ENCODE results near the gene EHD3. TPM values are rescaled to one million over a fixed set of nuclear protein-coding genes. Genes with fewer than 3 reads are reported as not detected.

The EHD3 gene
- polyA plus RNA-seq, 1 experiment = 39.8 TPM

DNA sequence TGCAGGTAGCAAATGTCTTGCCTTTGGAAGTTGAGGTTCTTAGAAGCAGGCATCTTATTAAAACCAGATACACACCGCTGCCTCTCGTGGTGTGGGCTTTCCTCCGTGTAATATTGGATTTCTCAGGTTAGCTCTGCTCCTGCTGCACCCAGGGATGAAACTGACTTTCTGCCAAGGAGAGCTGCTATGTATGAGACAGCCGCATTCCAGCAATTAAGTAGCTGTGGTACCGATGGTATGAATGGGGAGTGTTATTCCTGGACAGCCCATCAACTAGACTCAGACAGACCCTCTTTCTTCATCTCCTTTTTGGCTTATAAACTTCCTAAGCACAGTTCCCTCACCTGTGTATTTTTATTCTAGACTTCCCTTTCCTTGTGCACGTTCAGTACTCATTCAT, 6.8 kb upstream of the EHD3 start:
- Histone ChIP-seq H3K9me3 (ENCODE audit: control insufficient read depth, insufficient read depth, low read length) (no peaks in the 10 kb centered on the region), H3K27ac (ENCODE audit: low read depth, low read length) (no peak overlapping the region), H3K4me3 (ENCODE audit: low read depth, low read length) (no peak overlapping the region), H3K27me3 (ENCODE audit: control insufficient read depth, insufficient read depth, low read length) (peaks cover 13% of the 10 kb centered on the region)
- DNase-seq (ENCODE audit: low read depth, low spot score) = no peak
- CTCF ChIA-PET = interaction anchor here (0.8 to 1.2 kb wide), 3 partner anchors 57 to 516 kb away, joined by 3 read pairs; no protein-coding TSS in a partner anchor
- TF ChIP-seq, protein P1, sequence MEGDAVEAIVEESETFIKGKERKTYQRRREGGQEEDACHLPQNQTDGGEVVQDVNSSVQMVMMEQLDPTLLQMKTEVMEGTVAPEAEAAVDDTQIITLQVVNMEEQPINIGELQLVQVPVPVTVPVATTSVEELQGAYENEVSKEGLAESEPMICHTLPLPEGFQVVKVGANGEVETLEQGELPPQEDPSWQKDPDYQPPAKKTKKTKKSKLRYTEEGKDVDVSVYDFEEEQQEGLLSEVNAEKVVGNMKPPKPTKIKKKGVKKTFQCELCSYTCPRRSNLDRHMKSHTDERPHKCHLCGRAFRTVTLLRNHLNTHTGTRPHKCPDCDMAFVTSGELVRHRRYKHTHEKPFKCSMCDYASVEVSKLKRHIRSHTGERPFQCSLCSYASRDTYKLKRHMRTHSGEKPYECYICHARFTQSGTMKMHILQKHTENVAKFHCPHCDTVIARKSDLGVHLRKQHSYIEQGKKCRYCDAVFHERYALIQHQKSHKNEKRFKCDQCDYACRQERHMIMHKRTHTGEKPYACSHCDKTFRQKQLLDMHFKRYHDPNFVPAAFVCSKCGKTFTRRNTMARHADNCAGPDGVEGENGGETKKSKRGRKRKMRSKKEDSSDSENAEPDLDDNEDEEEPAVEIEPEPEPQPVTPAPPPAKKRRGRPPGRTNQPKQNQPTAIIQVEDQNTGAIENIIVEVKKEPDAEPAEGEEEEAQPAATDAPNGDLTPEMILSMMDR (IDR thresholded peaks at IDR 0.05; ENCODE audit: low read depth, low read length) = no peak
- POLR2A ChIA-PET = no interaction called here

DNA sequence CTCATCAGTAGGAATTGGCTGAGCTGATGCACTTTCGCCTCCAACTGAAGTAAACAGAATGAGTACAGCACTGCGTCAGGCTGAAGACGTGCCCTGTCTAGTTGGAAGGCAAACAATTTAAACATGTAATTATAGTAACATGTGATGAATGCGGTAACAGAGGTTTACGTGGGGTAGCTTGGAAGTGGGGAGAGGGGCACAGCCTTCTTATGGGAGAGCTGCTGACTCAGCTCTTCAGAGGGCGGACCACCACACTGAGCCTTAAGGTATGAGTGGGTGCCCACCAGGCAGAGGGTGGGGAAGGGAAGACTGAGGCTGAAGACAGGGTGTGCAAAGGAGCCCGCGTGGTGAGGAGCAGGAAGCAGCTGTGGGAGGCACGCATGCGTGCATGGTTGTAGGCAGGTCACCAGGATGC, 6.2 kb upstream of the EHD3 start:
- CTCF ChIA-PET = interaction anchor here (1.9 kb wide), 1 partner anchor 105 kb away, joined by 12 read pairs; no protein-coding TSS in a partner anchor
- POLR2A ChIA-PET = interaction anchor here (0.7 kb wide), 1 partner anchor 26 kb away, joined by 7 read pairs; no protein-coding TSS in a partner anchor
- H3K27ac ChIP-seq (ENCODE audit: low read depth, low read length) = no peak overlapping the region
- peak; percentile 27 for DNase-seq (ENCODE audit: low read depth, low spot score)
- TF ChIP-seq, protein P1 (IDR thresholded peaks at IDR 0.05; ENCODE audit: low read depth, low read length) = no peak
- no peak overlapping the region for H3K4me3 ChIP-seq (ENCODE audit: low read depth, low read length)
- H3K27me3 ChIP-seq (ENCODE audit: control insufficient read depth, insufficient read depth, low read length) = peaks cover 11% of the 10 kb centered on the region
- no peaks in the 10 kb centered on the region for H3K9me3 ChIP-seq (ENCODE audit: control insufficient read depth, insufficient read depth, low read length)

DNA sequence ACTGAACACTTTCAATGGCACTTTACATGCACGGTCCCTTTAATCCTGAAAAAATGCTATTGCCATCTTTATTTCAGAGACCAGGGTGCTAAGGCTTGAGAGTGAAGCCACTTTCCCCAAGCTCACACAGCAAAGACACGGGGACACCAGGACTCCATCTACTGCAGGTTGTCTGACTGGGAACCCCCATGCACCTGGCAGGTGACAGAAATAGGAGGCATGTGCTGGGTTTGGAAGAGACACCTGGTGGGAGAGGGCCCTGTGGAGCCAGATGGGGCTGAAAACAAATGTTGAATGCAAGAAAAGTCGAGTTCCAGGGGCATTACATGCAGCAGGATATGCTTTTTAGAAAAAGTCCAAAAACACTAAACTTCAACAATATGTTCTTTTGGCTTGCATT, 5.2 kb upstream of the EHD3 start:
- ChIA-PET POLR2A (no interaction called here), CTCF (interaction anchor here (1.9 kb wide), 1 partner anchor 104 kb away, joined by 12 read pairs; no protein-coding TSS in a partner anchor)
- no peak for DNase-seq (ENCODE audit: low read depth, low spot score)
- TF ChIP-seq, protein P1 (IDR thresholded peaks at IDR 0.05; ENCODE audit: low read depth, low read length) = no peak
- peaks cover 11% of the 10 kb centered on the region for H3K27me3 ChIP-seq (ENCODE audit: control insufficient read depth, insufficient read depth, low read length)
- no peak overlapping the region for H3K4me3 ChIP-seq (ENCODE audit: low read depth, low read length)
- H3K27ac ChIP-seq (ENCODE audit: low read depth, low read length) = no peak overlapping the region
- H3K9me3 ChIP-seq (ENCODE audit: control insufficient read depth, insufficient read depth, low read length) = no peaks in the 10 kb centered on the region

DNA sequence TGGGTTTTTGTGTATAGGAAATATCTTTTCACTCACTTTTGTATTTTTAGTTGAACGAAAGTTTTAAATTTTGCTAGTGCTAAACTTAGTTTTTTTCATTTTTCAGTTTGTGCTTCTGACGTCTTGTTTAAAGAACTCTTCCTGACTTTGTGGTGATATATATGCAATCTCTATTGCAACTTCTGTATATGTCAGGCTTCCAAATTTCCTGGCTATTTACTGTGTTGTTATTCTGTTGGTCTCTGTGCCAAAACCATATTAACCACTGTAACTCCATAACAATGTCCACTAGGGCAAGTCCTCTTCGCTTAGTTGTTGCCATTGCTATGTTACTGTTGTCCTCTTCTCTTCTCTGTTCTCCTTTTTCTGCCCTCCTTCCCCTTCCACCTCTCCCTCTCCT, 3.2 kb upstream of the EHD3 start:
- no peak for DNase-seq (ENCODE audit: low read depth, low spot score)
- Histone ChIP-seq H3K9me3 (ENCODE audit: control insufficient read depth, insufficient read depth, low read length) (no peaks in the 10 kb centered on the region; the same call in 1 of the 2 replicates), H3K4me3 (ENCODE audit: low read depth, low read length) (no peak overlapping the region), H3K27ac (ENCODE audit: low read depth, low read length) (no peak overlapping the region), H3K27me3 (ENCODE audit: control insufficient read depth, insufficient read depth, low read length) (peaks cover 11% of the 10 kb centered on the region)
- TF ChIP-seq, protein P1 (IDR thresholded peaks at IDR 0.05; ENCODE audit: low read depth, low read length) = no peak
- POLR2A ChIA-PET = no interaction called here
- CTCF ChIA-PET = no interaction called here

DNA sequence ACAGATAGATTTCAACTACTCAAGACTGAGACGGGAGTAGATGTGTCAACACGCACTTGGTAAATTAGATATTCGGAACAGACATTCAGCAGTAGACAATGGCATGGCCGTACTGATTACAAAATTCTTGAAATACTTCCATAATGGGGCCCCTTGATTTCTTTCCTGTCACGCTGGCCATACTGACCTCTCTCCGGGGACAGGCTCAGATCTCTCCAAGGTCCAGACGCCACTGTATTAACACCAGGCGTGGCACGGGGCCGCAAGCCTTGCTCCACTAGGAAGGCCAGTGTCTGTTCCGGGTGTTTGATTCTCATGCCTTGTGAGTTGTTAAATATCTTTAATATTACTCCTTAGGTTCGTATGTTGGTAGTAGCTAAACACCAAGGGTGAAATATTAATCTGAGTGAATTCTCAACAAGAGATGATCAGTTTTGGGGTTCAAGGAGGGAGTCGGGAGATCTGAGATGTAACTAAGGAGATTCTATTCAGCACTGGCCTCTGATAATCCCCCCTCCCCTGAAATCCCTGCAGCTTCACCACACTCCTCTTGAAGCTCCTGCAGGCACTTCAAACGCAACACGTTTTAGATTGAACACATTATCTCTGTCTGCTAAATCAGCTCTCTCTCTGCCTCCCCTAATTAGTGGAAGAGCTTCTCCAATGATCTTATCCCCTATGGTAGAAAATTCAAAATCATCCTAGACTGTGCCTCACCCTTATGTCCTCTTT, 2.2 kb upstream of the EHD3 start:
- CTCF ChIA-PET = interaction anchor here (0.8 to 4.9 kb wide), 5 partner anchors 8 to 520 kb away, joined by 3 to 71 read pairs (median 5); no protein-coding TSS in a partner anchor
- DNase-seq (ENCODE audit: low read depth, low spot score) = no peak
- POLR2A ChIA-PET = no interaction called here
- H3K27me3 ChIP-seq (ENCODE audit: control insufficient read depth, insufficient read depth, low read length) = peaks cover 11% of the 10 kb centered on the region
- TF ChIP-seq, protein P1 (IDR thresholded peaks at IDR 0.05; ENCODE audit: low read depth, low read length) = no peak
- H3K27ac ChIP-seq (ENCODE audit: low read depth, low read length) = no peak overlapping the region
- no peaks in the 10 kb centered on the region; the same call in 1 of the 2 replicates for H3K9me3 ChIP-seq (ENCODE audit: control insufficient read depth, insufficient read depth, low read length)
- no peak overlapping the region for H3K4me3 ChIP-seq (ENCODE audit: low read depth, low read length)
